Measurements from ENCODE around the gene RREB1. TPM values are rescaled to one million over a fixed set of nuclear protein-coding genes. Genes with fewer than 3 reads are reported as not detected.

Gene RREB1
- total RNA-seq, 4 donors from 2014 or later = 17.7 to 36.6 (median 28.8) TPM

DNA sequence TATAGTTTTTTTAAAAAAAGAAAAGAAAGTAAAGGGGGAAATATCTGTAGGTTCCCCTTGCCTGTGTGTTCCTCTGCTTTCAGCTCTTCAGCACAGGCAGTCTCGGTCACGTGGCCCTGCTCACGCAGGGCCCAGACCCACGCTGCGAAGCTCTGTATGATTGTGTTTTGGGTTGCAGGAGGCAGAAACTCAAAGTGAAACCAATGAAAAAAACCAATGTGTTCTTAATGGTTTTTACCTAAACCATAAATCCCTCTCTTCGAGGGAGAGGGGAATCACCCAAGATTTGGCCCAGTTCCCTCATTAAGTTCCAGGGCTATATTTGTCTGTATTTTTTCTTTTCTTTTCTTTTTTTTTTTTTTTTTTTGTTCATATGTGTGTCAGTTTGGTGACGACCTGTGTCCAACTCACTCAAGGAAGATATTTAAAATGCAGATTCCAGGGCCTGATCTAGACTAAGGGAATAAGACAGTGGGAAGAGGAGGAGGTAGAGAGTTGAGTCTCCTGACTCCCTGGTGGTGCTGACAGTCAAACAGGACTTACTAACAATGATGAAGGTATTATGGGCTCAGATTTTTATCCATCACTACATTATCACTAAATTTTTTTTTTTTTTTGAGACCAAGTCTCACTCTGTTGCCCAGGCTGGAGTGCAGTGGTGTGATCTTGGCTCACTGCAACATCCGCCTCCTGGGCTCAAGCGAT lies 33.8 kb upstream of the RREB1 start:
- no peak for DNase-seq (ENCODE audit: extremely low spot score)
- Histone ChIP-seq H3K4me1 (no peaks in the 10 kb centered on the region), H3K4me3 (no peak overlapping the region), H3K27ac (replicated peaks in 1 of 4) (no peak overlapping the region), H3K27me3 (no peaks in the 10 kb centered on the region), H3K9me3 (no peaks in the 10 kb centered on the region), H3K36me3 (no peaks in the 10 kb centered on the region)
- 77% methylated on average over 9 of the region's 9 CpGs for WGBS
- intact Hi-C loops (cut with DNase I) = no loop called here
- no peak for TF ChIP-seq POLR2AphosphoS5 (IDR thresholded peaks at IDR 0.05)
- no peak for TF ChIP-seq EP300 (IDR thresholded peaks at IDR 0.05)
- TF ChIP-seq POLR2A (IDR thresholded peaks at IDR 0.05; ENCODE audit: low read depth) = no peak
- TF ChIP-seq, protein P1, sequence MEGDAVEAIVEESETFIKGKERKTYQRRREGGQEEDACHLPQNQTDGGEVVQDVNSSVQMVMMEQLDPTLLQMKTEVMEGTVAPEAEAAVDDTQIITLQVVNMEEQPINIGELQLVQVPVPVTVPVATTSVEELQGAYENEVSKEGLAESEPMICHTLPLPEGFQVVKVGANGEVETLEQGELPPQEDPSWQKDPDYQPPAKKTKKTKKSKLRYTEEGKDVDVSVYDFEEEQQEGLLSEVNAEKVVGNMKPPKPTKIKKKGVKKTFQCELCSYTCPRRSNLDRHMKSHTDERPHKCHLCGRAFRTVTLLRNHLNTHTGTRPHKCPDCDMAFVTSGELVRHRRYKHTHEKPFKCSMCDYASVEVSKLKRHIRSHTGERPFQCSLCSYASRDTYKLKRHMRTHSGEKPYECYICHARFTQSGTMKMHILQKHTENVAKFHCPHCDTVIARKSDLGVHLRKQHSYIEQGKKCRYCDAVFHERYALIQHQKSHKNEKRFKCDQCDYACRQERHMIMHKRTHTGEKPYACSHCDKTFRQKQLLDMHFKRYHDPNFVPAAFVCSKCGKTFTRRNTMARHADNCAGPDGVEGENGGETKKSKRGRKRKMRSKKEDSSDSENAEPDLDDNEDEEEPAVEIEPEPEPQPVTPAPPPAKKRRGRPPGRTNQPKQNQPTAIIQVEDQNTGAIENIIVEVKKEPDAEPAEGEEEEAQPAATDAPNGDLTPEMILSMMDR (IDR thresholded peaks at IDR 0.05) = no peak

DNA sequence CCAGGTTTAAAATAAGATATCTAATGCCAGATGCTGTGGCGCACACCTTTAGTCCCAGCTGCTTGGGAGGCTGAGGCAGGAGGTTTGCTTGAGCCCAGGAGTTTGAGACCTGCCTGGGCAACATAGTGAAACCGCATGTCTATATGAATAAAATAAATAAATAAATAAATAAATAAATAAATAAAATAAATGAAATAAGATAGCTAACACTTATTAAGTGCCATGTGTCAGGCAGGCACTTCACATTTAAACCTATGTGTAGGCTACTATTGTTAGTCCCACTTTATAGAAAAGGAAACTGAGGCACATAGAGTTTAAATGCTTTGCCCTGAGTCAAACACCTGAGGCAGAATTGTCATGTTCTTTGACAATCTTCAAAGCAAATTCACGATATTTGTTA lies 32.9 kb upstream of the RREB1 start:
- no peak overlapping the region for H3K4me3 ChIP-seq
- no peak for DNase-seq (ENCODE audit: extremely low spot score)
- TF ChIP-seq POLR2AphosphoS5 (IDR thresholded peaks at IDR 0.05) (no peak), EP300 (IDR thresholded peaks at IDR 0.05) (no peak), POLR2A (IDR thresholded peaks at IDR 0.05; ENCODE audit: low read depth) (no peak)
- TF ChIP-seq, protein P1 (IDR thresholded peaks at IDR 0.05) = no peak
- no peak overlapping the region for H3K27ac ChIP-seq (replicated peaks in 1 of 4)
- intact Hi-C loops (cut with DNase I) = no loop called here
- H3K9me3 ChIP-seq = no peaks in the 10 kb centered on the region
- no peaks in the 10 kb centered on the region for H3K36me3 ChIP-seq
- 93% methylated on average over 3 of the region's 3 CpGs for WGBS
- no peaks in the 10 kb centered on the region for H3K4me1 ChIP-seq
- H3K27me3 ChIP-seq = no peaks in the 10 kb centered on the region

DNA sequence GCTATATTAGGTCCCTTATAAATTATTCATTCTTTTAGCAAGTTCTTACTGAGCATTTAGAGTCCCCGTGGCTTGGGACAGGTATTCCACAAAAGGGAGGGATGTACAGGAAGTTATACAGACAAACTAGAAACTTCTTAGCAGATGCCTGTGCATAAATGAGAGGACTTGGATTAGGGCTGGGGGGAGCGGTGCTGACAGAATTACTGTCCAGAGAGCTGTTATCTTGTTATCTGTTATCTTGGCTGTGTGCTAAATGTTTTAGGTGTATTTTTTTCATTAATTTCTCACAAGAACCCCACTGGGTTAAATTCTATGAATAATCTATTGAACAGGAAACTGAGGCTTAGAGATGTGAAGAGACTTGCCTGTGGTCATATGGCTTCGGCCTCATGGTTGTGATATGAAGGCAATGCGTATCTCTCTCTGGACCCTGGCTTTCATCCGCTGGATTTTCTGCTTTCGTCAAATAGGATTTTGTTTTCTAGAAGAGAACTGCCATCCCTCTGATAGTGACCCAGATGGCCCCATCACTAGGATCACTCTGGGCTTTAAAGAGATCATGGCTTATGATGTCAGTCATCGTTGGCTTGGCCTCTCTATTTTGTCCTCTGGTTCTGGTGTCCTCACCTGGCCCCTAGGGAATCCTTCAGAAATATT lies 32.3 kb upstream of the RREB1 start:
- 91% methylated on average over 7 of the region's 7 CpGs for WGBS
- no peaks in the 10 kb centered on the region for H3K36me3 ChIP-seq
- H3K9me3 ChIP-seq = no peaks in the 10 kb centered on the region
- no peaks in the 10 kb centered on the region for H3K4me1 ChIP-seq
- TF ChIP-seq POLR2AphosphoS5 (IDR thresholded peaks at IDR 0.05) (no peak), POLR2A (IDR thresholded peaks at IDR 0.05; ENCODE audit: low read depth) (no peak), EP300 (IDR thresholded peaks at IDR 0.05) (no peak)
- TF ChIP-seq, protein P1 (IDR thresholded peaks at IDR 0.05) = no peak
- intact Hi-C loops (cut with DNase I) = no loop called here
- H3K27me3 ChIP-seq = no peaks in the 10 kb centered on the region
- H3K4me3 ChIP-seq = no peak overlapping the region
- no peak for DNase-seq (ENCODE audit: extremely low spot score)
- no peak overlapping the region for H3K27ac ChIP-seq (replicated peaks in 1 of 4)

DNA sequence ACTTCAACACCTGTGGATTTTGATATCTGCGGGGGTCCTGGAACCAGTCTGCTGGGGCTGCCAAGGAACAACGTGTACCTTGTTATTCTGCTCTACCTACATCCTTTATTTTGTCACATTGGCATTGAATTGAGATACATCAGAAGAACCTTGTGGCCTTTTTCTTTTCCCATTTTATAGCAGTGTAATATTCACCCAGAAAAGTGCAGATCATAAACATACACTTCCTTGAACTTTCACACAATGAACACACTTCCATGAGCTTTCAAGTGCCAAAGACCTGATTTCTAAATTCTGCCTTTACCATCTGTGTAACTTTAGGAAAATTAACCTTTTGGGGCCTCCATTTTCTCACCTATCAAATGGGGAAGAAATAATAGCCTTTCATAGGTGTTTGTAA lies 29.9 kb upstream of the RREB1 start:
- Histone ChIP-seq H3K27me3 (no peaks in the 10 kb centered on the region), H3K4me3 (no peak overlapping the region), H3K9me3 (no peaks in the 10 kb centered on the region), H3K4me1 (no peaks in the 10 kb centered on the region), H3K27ac (replicated peaks in 1 of 4) (no peak overlapping the region), H3K36me3 (no peaks in the 10 kb centered on the region)
- intact Hi-C loops (cut with DNase I) = no loop called here
- TF ChIP-seq POLR2AphosphoS5 (IDR thresholded peaks at IDR 0.05) (no peak), POLR2A (IDR thresholded peaks at IDR 0.05; ENCODE audit: low read depth) (no peak), EP300 (IDR thresholded peaks at IDR 0.05) (no peak)
- TF ChIP-seq, protein P1 (IDR thresholded peaks at IDR 0.05) = no peak
- WGBS = 92% methylated on average over 2 of the region's 2 CpGs
- DNase-seq (ENCODE audit: extremely low spot score) = no peak
